Skeletal muscle tissue (tissue), 4 donors: Measurements from ENCODE around the gene ZNF580. TPM values are rescaled to one million over a fixed set of nuclear protein-coding genes. Genes with fewer than 3 reads are reported as not detected.
A peak's percentile ranks its signal among the peaks of the same experiment; 100 is the strongest.

ENCODE experiments used
- H3K27ac ChIP-seq: one replicate; pipeline ENCODE4 v1.7.0; 2013; ENCODE audit warnings: mild to moderate bottlenecking, low read depth, low read length, inconsistent platforms
- H3K27me3 ChIP-seq, 3 donors: one replicate each; pipeline ENCODE4 v1.7.0; 2013; ENCODE audit warnings: low read length in 3 of 3; ENCODE audit not compliant: control insufficient read depth in 3 of 3, insufficient read depth in 3 of 3
- H3K36me3 ChIP-seq, 3 donors: one replicate each; pipeline ENCODE4 v1.7.0; 2013; ENCODE audit warnings: low read length in 3 of 3; ENCODE audit not compliant: control insufficient read depth in 3 of 3, insufficient read depth in 3 of 3
- H3K4me1 ChIP-seq, 3 donors: one replicate each; pipeline ENCODE4 v1.7.0; 2013; ENCODE audit warnings: low read length in 3 of 3, mild to moderate bottlenecking in 3 of 3; ENCODE audit not compliant: control insufficient read depth in 3 of 3, insufficient read depth in 3 of 3
- H3K4me3 ChIP-seq, 3 donors: one replicate each; pipeline ENCODE4 v1.7.0; 2013; ENCODE audit warnings: low read length in 3 of 3
- H3K9ac ChIP-seq, 3 donors: one replicate each; pipeline ENCODE4 v1.7.0; 2013; ENCODE audit warnings: low read length in 3 of 3, mild to moderate bottlenecking in 3 of 3, moderate library complexity in 2 of 3, low read depth in 1 of 3
- H3K9me3 ChIP-seq, 3 donors: one replicate each; pipeline ENCODE4 v1.7.0; 2013; ENCODE audit warnings: low read length in 3 of 3; ENCODE audit not compliant: control insufficient read depth in 3 of 3
- total RNA-seq: library from RNA; depleted of rRNA; stranded (reverse); fragments of >200 nt; gene quantifications from one replicate; pipeline ENCODE4 v1.2.3, GENCODE V29; 2014
- donor health status: Osteomylitis.

Gene ZNF580
- total RNA-seq, 1 donor from 2014 or later: 2.1 TPM

DNA sequence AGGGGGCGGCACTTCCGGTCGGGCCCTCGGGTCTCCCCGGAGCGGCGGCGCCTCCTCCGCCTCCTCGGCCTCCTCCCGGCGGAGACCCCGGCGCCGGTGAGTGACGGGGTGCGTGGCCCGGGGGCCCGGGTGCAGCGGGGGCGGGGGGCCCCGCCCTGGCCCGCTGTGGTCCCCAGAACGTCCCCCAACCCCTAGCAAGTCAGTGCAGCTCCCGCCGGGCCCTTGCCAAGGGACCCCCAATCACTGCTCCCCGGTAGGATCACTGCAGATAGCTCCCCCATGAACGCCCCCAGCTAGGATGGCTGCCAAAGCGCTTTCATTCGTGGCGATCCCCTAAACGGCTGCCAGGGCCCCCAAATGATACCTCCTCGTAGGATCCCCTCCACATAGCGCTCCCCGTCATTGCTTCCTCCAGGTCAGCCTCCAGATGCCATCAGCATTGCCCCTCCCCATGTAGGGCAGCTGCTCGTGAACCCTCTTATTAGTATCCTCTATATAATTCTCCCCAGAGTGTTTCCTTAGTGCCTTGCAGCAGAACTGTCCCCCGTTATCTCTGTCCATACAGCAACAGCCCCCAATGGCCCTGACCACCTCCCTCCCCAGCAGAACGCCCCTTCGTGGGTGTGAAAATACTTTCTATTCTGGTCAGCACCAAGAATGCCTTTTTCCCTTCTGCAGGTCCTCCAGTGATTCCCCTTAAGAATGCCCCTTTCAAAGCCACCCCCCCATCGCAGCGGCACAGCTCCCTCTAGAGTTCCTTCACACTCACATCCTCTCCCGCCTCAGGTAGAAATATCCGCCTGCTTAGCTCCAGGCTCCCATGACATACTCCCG, 34.9 kb upstream of the ZNF580 start, which contains the start of gene ZNF865:
Gene ZNF865, plus strand, starts transcription at position 11 of the 834 bp plus-strand sequence. CDS start 7,972 bp downstream, outside the sequence.
- peaks cover 37 to 47% (median 41%) of the 10 kb centered on the region in 3 donors for H3K4me1 ChIP-seq
- H3K27ac ChIP-seq: peak within 1 kb of the TSS; percentile 92
- peaks cover 3 to 18% (median 17%) of the 10 kb centered on the region in 3 donors for H3K36me3 ChIP-seq
- peak within 1 kb of the TSS; percentile 92 to 97 (median 93) for H3K4me3 ChIP-seq
- peak within 1 kb of the TSS; percentile 96 to 99 (median 98) for H3K9ac ChIP-seq
- no peaks in the 10 kb centered on the region for H3K9me3 ChIP-seq
- H3K27me3 ChIP-seq: no peaks in the 10 kb centered on the region

GRCh38 chr19:55606471-55606787, 34.4 kb upstream of the ZNF580 start:
- H3K9ac ChIP-seq: peak overlapping the region; percentile 96 to 99 (median 98)
- peaks cover 3 to 18% (median 17%) of the 10 kb centered on the region in 3 donors for H3K36me3 ChIP-seq
- H3K4me3 ChIP-seq: peak overlapping the region; percentile 92 to 97 (median 93)
- H3K4me1 ChIP-seq: peaks cover 37 to 47% (median 41%) of the 10 kb centered on the region in 3 donors
- no peaks in the 10 kb centered on the region for H3K27me3 ChIP-seq
- H3K9me3 ChIP-seq: no peaks in the 10 kb centered on the region
- peak overlapping the region; percentile 92 for H3K27ac ChIP-seq

DNA sequence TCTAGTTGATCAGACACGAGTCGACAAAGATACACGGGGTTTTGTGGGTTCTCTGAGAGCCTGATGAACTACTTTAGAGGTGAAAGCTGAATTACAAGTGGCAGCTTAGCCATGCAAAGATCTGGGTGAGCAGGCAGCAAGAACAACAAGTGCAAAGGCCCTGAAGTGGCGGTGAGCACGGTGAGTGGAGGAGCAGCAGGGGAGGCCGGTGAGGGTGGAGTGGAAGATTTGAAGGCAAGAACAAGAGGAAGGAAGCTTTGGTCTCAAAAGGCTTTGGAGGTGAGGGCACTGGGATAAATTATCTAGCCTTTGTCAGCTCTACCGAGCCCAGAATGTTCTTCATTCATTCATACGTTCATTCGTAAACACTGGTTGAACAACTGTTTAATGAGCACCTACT, 34.0 kb upstream of the ZNF580 start:
- H3K4me1 ChIP-seq: peaks cover 40 to 51% (median 45%) of the 10 kb centered on the region in 3 donors
- H3K9ac ChIP-seq: peak overlapping the region; percentile 96 to 99 (median 98)
- no peaks in the 10 kb centered on the region for H3K9me3 ChIP-seq
- no peaks in the 10 kb centered on the region for H3K27me3 ChIP-seq
- peak overlapping the region; percentile 92 to 97 (median 93) for H3K4me3 ChIP-seq
- peaks cover 3 to 18% (median 17%) of the 10 kb centered on the region in 3 donors for H3K36me3 ChIP-seq
- H3K27ac ChIP-seq: peak overlapping the region; percentile 92

GRCh38 chr19:55609326-55609725, 31.5 kb upstream of the ZNF580 start:
- Histone ChIP-seq H3K27ac (no peak overlapping the region), H3K9ac (peak overlapping the region in 1 of 3 donors; percentile 51), H3K4me3 (no peak overlapping the region), H3K4me1 (peaks cover 51 to 64% (median 57%) of the 10 kb centered on the region in 3 donors), H3K27me3 (no peaks in the 10 kb centered on the region), H3K9me3 (no peaks in the 10 kb centered on the region), H3K36me3 (peaks cover 8 to 18% (median 17%) of the 10 kb centered on the region in 3 donors)

- Histone ChIP-seq H3K4me1 (peaks cover 44 to 54% (median 46%) of the 10 kb centered on the region in 3 donors), H3K4me3 (peak overlapping the region; percentile 40 to 67 (median 58)), H3K36me3 (peaks cover 21 to 27% (median 21%) of the 10 kb centered on the region in 3 donors)
Observed at GRCh38 chr19:55611300-55611982, 29.4 kb upstream of the ZNF580 start.

GRCh38 chr19:55611983-55612645, 28.7 kb upstream of the ZNF580 start:
- H3K36me3 ChIP-seq: peaks cover 22 to 32% (median 26%) of the 10 kb centered on the region in 3 donors
- H3K4me1 ChIP-seq: peaks cover 37 to 47% (median 39%) of the 10 kb centered on the region in 3 donors
- peak overlapping the region; percentile 93 for H3K27ac ChIP-seq
- H3K9me3 ChIP-seq: no peaks in the 10 kb centered on the region
- no peaks in the 10 kb centered on the region for H3K27me3 ChIP-seq
- H3K4me3 ChIP-seq: peak overlapping the region; percentile 40 to 67 (median 58)
- H3K9ac ChIP-seq: peak overlapping the region in 2 of 3 donors; percentile 62 to 81

More at GRCh38 chr19:55611300-55611982, 29.4 kb upstream of the ZNF580 start:
- H3K27me3 ChIP-seq: no peaks in the 10 kb centered on the region
- H3K27ac ChIP-seq: peak overlapping the region; percentile 93
- no peaks in the 10 kb centered on the region for H3K9me3 ChIP-seq
- peak overlapping the region; percentile 62 to 81 (median 66) for H3K9ac ChIP-seq

- Histone ChIP-seq H3K9ac (no peak overlapping the region), H3K9me3 (no peaks in the 10 kb centered on the region), H3K36me3 (peaks cover 27 to 34% (median 34%) of the 10 kb centered on the region in 3 donors), H3K27ac (no peak overlapping the region), H3K27me3 (no peaks in the 10 kb centered on the region), H3K4me1 (peaks cover 29 to 39% (median 37%) of the 10 kb centered on the region in 3 donors), H3K4me3 (no peak overlapping the region)
Observed at GRCh38 chr19:55613396-55613795, 27.4 kb upstream of the ZNF580 start.

DNA sequence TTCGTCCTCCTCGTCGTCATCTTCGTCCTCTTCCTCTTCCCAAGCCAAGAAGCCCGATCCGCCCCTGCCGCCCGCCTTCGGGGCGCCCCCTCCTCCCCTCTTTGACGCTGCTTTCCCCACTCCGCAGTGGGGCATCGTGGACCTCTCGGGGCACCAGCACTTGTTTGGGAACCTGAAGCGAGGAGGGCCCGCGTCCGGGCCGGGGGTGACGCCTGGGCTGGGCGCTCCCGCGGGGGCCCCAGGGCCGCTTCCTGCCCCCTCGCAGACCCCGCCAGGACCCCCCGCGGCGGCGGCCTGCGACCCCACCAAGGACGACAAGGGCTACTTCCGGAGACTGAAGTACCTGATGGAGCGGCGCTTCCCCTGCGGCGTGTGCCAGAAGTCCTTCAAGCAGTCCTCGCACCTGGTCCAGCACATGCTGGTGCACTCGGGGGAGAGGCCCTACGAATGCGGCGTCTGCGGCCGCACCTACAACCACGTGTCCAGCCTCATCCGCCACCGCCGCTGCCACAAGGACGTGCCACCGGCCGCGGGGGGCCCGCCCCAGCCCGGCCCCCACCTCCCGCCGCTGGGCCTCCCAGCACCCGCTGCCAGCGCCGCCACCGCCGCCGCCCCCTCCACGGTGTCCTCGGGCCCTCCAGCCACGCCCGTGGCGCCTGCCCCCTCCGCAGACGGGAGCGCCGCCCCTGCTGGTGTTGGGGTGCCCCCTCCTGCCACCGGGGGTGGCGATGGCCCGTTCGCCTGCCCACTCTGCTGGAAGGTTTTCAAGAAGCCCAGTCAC, 26.7 kb upstream of the ZNF580 start:
- Histone ChIP-seq H3K27me3 (no peaks in the 10 kb centered on the region), H3K9ac (no peak overlapping the region), H3K27ac (no peak overlapping the region), H3K4me1 (peaks cover 32 to 42% (median 38%) of the 10 kb centered on the region in 3 donors), H3K4me3 (no peak overlapping the region), H3K36me3 (peaks cover 22 to 34% (median 29%) of the 10 kb centered on the region in 3 donors), H3K9me3 (no peaks in the 10 kb centered on the region)
